A673 (cell line): ENCODE data around the gene SLC47A2.

Source experiments
- CTCF ChIP-seq: fragments of 300-800, 200-600 bp; sonication (generic); conservative IDR thresholded peaks from 2 replicates; pipeline ENCODE4 v1.5.1; 2017; ENCODE audit warnings: low read depth, mild to moderate bottlenecking, antibody characterized with exemption, low read length, moderate library complexity, mixed read lengths
- EZH2 ChIP-seq: fragments of 200-600 bp; sonication (generic); IDR thresholded peaks from 2 replicates; pipeline ENCODE4 v1.6.1; 2017; ENCODE audit warnings: borderline replicate concordance, low read depth, mild to moderate bottlenecking, mixed read lengths, antibody characterized with exemption, low read length; ENCODE audit not compliant: poor library complexity, severe bottlenecking

DNA sequence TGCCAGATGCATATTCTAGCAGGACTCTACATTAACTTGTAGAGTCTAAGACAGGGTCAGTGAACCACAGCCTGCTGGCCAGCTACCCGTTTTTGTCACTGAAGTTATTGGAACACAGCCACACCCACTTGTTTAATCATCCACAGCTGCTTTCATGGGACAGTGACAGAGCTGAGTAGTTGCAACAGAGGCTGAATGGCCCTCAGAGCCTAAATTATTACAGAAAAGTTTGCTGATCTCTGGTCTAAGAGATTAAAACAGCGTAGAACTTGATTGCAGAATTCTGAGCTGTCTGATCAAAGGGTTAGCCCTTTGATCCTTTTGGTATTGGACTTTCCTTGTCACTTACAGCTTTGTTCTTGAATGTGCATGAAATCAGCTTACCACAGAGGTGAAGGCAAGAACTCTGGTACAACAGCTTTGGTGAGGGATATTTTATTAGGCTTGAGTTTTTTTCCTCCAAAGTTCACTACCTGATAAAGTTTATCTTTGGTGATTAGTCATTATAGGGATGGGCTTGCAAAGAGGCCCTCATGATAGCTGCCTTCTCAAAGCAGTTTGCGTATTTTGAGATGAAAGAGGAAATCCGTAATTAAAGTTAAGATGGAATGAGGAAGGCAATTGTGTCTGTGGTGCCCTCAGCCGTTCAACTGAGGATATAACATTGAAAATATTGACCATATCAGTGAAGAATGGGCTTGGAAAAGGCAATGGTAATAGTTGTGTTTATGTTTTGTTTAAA, 44.2 kb downstream of the SLC47A2 start:
- no peak for TF ChIP-seq EZH2
- 0 out of 2 replicates have a peak, but pooled peaks have one; percentile 14 for TF ChIP-seq CTCF
